GM10248 (cell line): ENCODE measurements around the gene PLCL2.

Experiments
- CTCF ChIA-PET: fragments of 300-600 bp; sonication (Branson Sonifier 250); formaldehyde crosslinking; extraction: SDS; loops from one replicate; lab custom pipeline; 2021; ENCODE audit warnings: antibody characterized with exemption; lab: Yijun Ruan, JAX
- POLR2A ChIA-PET: fragments of 350-650 bp; sonication (Branson Sonifier 250); formaldehyde crosslinking; extraction: SDS; loops from one replicate; lab custom pipeline; 2020; ENCODE audit warnings: antibody characterized with exemption; lab: Yijun Ruan, JAX
- DNase-seq: peaks from one replicate; pipeline ENCODE4 v3.0.0; 2012; ENCODE audit errors: extremely low spot score
- CTCF ChIP-seq: IDR thresholded peaks from 2 replicates; pipeline ENCODE4 v1.5.1; 2012; ENCODE audit warnings: mild to moderate bottlenecking, low read depth; ENCODE audit errors: extremely low read depth, missing control alignments, control extremely low read depth

Gene PLCL2

GRCh38 chr3:17059989-17060550 is 175.3 kb downstream of the PLCL2 start:
- ChIA-PET POLR2A (no interaction called here), CTCF (interaction anchor here (0.9 to 1.1 kb wide), 2 partner anchors 8 to 15 kb away, joined by 3 read pairs; no protein-coding TSS in a partner anchor)
- TF ChIP-seq CTCF, result no peak
- DNase-seq, result no peak

- POLR2A ChIA-PET, result no interaction called here
- CTCF ChIA-PET, result interaction anchor here (0.9 to 1.1 kb wide), 2 partner anchors 9 to 14 kb away, joined by 3 read pairs; no protein-coding TSS in a partner anchor
- no peak for TF ChIP-seq CTCF
- DNase-seq, result no peak
Measured at GRCh38 chr3:17061005-17061404, 176.2 kb downstream of the PLCL2 start.

GRCh38 chr3:17062736-17063135 is 178.0 kb downstream of the PLCL2 start:
- POLR2A ChIA-PET, result no interaction called here
- CTCF ChIA-PET, result no interaction called here
- TF ChIP-seq CTCF, result no peak
- no peak for DNase-seq

- ChIA-PET POLR2A (no interaction called here), CTCF (no interaction called here)
- no peak for DNase-seq
- no peak for TF ChIP-seq CTCF
Measured at GRCh38 chr3:17063596-17063995, 178.8 kb downstream of the PLCL2 start.

- no peak for DNase-seq
- ChIA-PET CTCF (interaction anchor here (0.9 to 1.3 kb wide), 2 partner anchors 9 to 14 kb away, joined by 3 read pairs; no protein-coding TSS in a partner anchor), POLR2A (no interaction called here)
- TF ChIP-seq CTCF, result no peak
Measured at GRCh38 chr3:17065315-17065714, 180.6 kb downstream of the PLCL2 start.

- ChIA-PET POLR2A (no interaction called here), CTCF (interaction anchor here (0.9 to 1.3 kb wide), 2 partner anchors 9 to 13 kb away, joined by 3 read pairs; no protein-coding TSS in a partner anchor)
- no peak for TF ChIP-seq CTCF
- DNase-seq, result no peak
Measured at GRCh38 chr3:17065881-17066280, 181.1 kb downstream of the PLCL2 start.
